Heart right ventricle (tissue), 16 donors: Measurements from ENCODE around the gene TULP4. TPM values are rescaled to one million over a fixed set of nuclear protein-coding genes. Genes with fewer than 3 reads are reported as not detected.

Source experiments
- ATAC-seq, 8 donors: fragments of 200-7000 bp; cut with Tn5 transposase; one replicate each; pipeline ENCODE4 v1.9.1; 2020; ENCODE audit warnings: mild to moderate bottlenecking in 8 of 8, moderate library complexity in 8 of 8, moderate number of reproducible peaks in 1 of 8
- DNase-seq, 2 donors: peaks; one replicate each; pipeline ENCODE4 v3.0.0-alpha.2; 2020
- H3K27ac ChIP-seq, 10 donors: fragments of 200-600 bp; sonication (generic) in 2 of 10; one replicate each; pipeline versions ENCODE4 v1.5.0 to v1.8.0; 2020 to 2022; ENCODE audit warnings: mild to moderate bottlenecking in 3 of 10
- H3K27me3 ChIP-seq, 7 donors: fragments of 200-600 bp; one replicate each; pipeline ENCODE4 v1.8.0; 2021 to 2022; ENCODE audit warnings: mild to moderate bottlenecking in 2 of 7
- H3K36me3 ChIP-seq, 9 donors: fragments of 200-600 bp; sonication (generic) in 1 of 9; one replicate each; pipeline versions ENCODE4 v1.5.0 to v1.8.0; 2020 to 2022; ENCODE audit warnings: mild to moderate bottlenecking in 2 of 9
- H3K4me1 ChIP-seq, 9 donors: fragments of 200-600 bp; sonication (generic) in 1 of 9; one replicate each; pipeline versions ENCODE4 v1.5.0 to v1.8.0; 2020 to 2022; ENCODE audit warnings: mild to moderate bottlenecking in 4 of 9
- H3K4me3 ChIP-seq, 10 donors: fragments of 200-600 bp; sonication (generic) in 2 of 10; one replicate each; pipeline versions ENCODE4 v1.5.0 to v1.8.0; 2020 to 2022; ENCODE audit warnings: mild to moderate bottlenecking in 7 of 10, moderate library complexity in 2 of 10
- H3K9me3 ChIP-seq, 11 donors: fragments of 200-600 bp in 10 of 11; sonication (generic) in 2 of 11; one replicate each; pipeline versions ENCODE4 v1.5.0 to v1.8.0; 2013 to 2022; ENCODE audit warnings: mild to moderate bottlenecking in 2 of 11, control low read depth in 1 of 11, moderate library complexity in 1 of 11
- CTCF ChIP-seq, 9 donors: fragments of 200-600 bp; sonication (generic) in 2 of 9; IDR thresholded peaks; one replicate each; pipeline versions ENCODE4 v1.5.0 to v1.8.0; 2021 to 2022; ENCODE audit warnings: antibody characterized with exemption in 9 of 9, mild to moderate bottlenecking in 5 of 9, moderate library complexity in 1 of 9
- WGBS, 2 donors: extraction: QIAGEN DNeasy Blood & Tissue Kit; methylation state at CpG; one replicate each; pipeline ENCODE4 v1.1.7; 2013; ENCODE audit warnings: inconsistent platforms in 1 of 2; 5-methylcytosine and 5-hydroxymethylcytosine counted together
- intact Hi-C, 10 donors: fragments of 100-400 bp; cut with DNase I; formaldehyde crosslinking; loops; one replicate each; pipeline versions ENCODE4 v1.11.1 to v1.14.2; 2022
- polyA plus RNA-seq, 2 donors: library from polyadenylated mRNA; stranded (reverse); fragments of 200-250 nt; gene quantifications; one replicate each; pipeline ENCODE4 v1.2.3, GENCODE V29; 2013
- total RNA-seq, 10 donors: library from RNA; stranded (reverse); fragmentation: NEBNext Ultra II Directional in 3 of 10; extraction: Animal tissue kit (Norgen Biotek cat#: 25700) in 3 of 10; gene quantifications; one replicate each; pipeline versions ENCODE4 v1.2.1 to v1.2.4, GENCODE V29; 2021 to 2023
- donor health status: Arrhythmogenic right ventricular cardiomyopathy.
- donor health status: ischemic (EF 13 %, LVEDD 7.1; RV severe dilation, severe dysfunction).
- donor health status: healthy with polysubstance abuse.
- donor health status: DM: no; HTN: yes; CAD: no.
- donor health status: DM: no; HTN: no; CAD: no.
- donor health status: ischemic (EF 25% LVEDD 6.9; RV normal size, moderate dysfunction).
- donor health status: ischemic (EF 25% LVEDD 5.7; RV mildly dilated, moderate dysfunction).
- donor health status: healthy.
- donor health status: DM: yes; HTN: yes; CAD: no.
- donor health status: Ischemic cardiomyopathy.
- donor health status: ischemic (EF 35%, LVEDD 5.7; RV mildly dilated, moderate dysfunction).
- donor health status: nonischemic (EF 11% LVEDD 7.7; RV severe dilation, severe dysfunction).
- donor health status: DM: yes; HTN: yes; CAD: no.
- donor health status: PGD.
- donor health status: ischemic (EF 29% LVEDD 5.4; RV normal size, mild dysfunction).
- donor health status: nonischemic (EF 23%, LVEDD 6.1; RV moderate dilation, normal function).

The TULP4 gene
- total and polyA plus RNA-seq, 12 donors = 2.1 to 127 (median 99.2) TPM

GRCh38 chr6:158278004-158278403 lies 34.3 kb upstream of the TULP4 start:
- no peaks in the 10 kb centered on the region for H3K27me3 ChIP-seq
- no peaks in the 10 kb centered on the region for H3K9me3 ChIP-seq
- intact Hi-C loops = no loop called here
- ATAC-seq (no peak), DNase-seq (no peak)
- WGBS, 2 donors = 92 to 95% methylated on average over 2 of the region's 2 CpGs
- TF ChIP-seq CTCF (IDR thresholded peaks at IDR 0.05) = no peak
- no peak overlapping the region for H3K4me3 ChIP-seq
- no peak overlapping the region for H3K27ac ChIP-seq
- no peaks in the 10 kb centered on the region for H3K36me3 ChIP-seq
- peaks cover 0 to 11% (median 2%) of the 10 kb centered on the region in 9 donors for H3K4me1 ChIP-seq

- Histone ChIP-seq H3K27ac (peak overlapping the region in 7 of 10 donors; percentile 3 to 56 (median 45)), H3K4me3 (no peak overlapping the region), H3K9me3 (no peaks in the 10 kb centered on the region), H3K4me1 (peaks cover 0 to 27% (median 16%) of the 10 kb centered on the region in 9 donors), H3K36me3 (no peaks in the 10 kb centered on the region), H3K27me3 (no peaks in the 10 kb centered on the region)
- peak; percentile 61 to 74 (median 66) for ATAC-seq
- intact Hi-C loops = loop anchor here in 1 of 10 donors (5.0 kb wide), 1 partner anchor 47 kb away; no protein-coding TSS in a partner anchor
- 66 to 70% methylated on average over 13 of the region's 13 CpGs for WGBS, 2 donors
- TF ChIP-seq CTCF (IDR thresholded peaks at IDR 0.05) = no peak
- DNase-seq = peak in 1 of 2 donors; percentile 29
Observed at GRCh38 chr6:158279615-158280014, 32.6 kb upstream of the TULP4 start.

- ATAC-seq (peak in 5 of 8 donors; percentile 36 to 69 (median 41)), DNase-seq (no peak)
- WGBS, 2 donors = 65 to 66% methylated on average over 4 of the region's 4 CpGs
- intact Hi-C loops = loop anchor here in 1 of 10 donors (5.0 kb wide), 1 partner anchor 51 kb away; no protein-coding TSS in a partner anchor
- Histone ChIP-seq H3K9me3 (no peaks in the 10 kb centered on the region), H3K36me3 (no peaks in the 10 kb centered on the region), H3K27me3 (no peaks in the 10 kb centered on the region), H3K4me1 (peaks cover 8 to 52% (median 43%) of the 10 kb centered on the region in 9 donors), H3K4me3 (no peak overlapping the region), H3K27ac (peak overlapping the region in 5 of 10 donors; percentile 47 to 75 (median 50))
- no peak for TF ChIP-seq CTCF (IDR thresholded peaks at IDR 0.05)
Observed at GRCh38 chr6:158283304-158283980, 28.8 kb upstream of the TULP4 start.

GRCh38 chr6:158284007-158284875 lies 28.0 kb upstream of the TULP4 start:
- TF ChIP-seq CTCF (IDR thresholded peaks at IDR 0.05) = no peak
- ATAC-seq = peak in 6 of 8 donors; percentile 29 to 79 (median 37)
- H3K9me3 ChIP-seq = no peaks in the 10 kb centered on the region
- no peaks in the 10 kb centered on the region for H3K27me3 ChIP-seq
- peaks cover 8 to 52% (median 43%) of the 10 kb centered on the region in 9 donors for H3K4me1 ChIP-seq
- H3K27ac ChIP-seq = peak overlapping the region in 6 of 10 donors; percentile 18 to 75 (median 50)
- H3K4me3 ChIP-seq = peak overlapping the region in 1 of 10 donors; percentile 9
- DNase-seq = no peak
- 46 to 64% methylated on average over 11 of the region's 11 CpGs for WGBS, 2 donors
- no peaks in the 10 kb centered on the region for H3K36me3 ChIP-seq
- intact Hi-C loops = loop anchor here in 1 of 10 donors (5.0 kb wide), 1 partner anchor 52 kb away; no protein-coding TSS in a partner anchor
